A549 treated with RU486 at 1 μM for 4 hours (cell line): ENCODE measurements around the gene GPER1. TPM values are rescaled to one million over a fixed set of nuclear protein-coding genes. Genes with fewer than 3 reads are reported as not detected.

Experiments used
- total RNA-seq: library from RNA; stranded (reverse); fragments of 200-300 nt; extraction: Qiagen RNA extraction; gene quantifications from 5 replicates; pipeline ENCODE4 v1.2.3, GENCODE V29; 2022; ENCODE audit warnings: low read depth

GPER1 gene
- 0.53 to 1.1 TPM (median 0.82 TPM) in 5 replicates for total RNA-seq

GRCh38 chr7:1087952-1088920, at the start of gene GPER1:
Gene GPER1, plus strand, starts transcription at chr7:1088113. Its CDS starts 3,616 bp downstream, at chr7:1091729.

GRCh38 chr7:1044189-1045068, 43.5 kb upstream of the GPER1 start, which contains the start of gene GPR146:
Gene GPR146, plus strand, starts transcription at chr7:1044546. Its CDS starts 12,970 bp downstream, at chr7:1057516.

Other genes starting within 250 kb of the GPER1 start
- gene GET4, start 211.6 kb upstream of the GPER1 start, total RNA-seq = 40.4 to 61.8 TPM (median 58.8 TPM) in 5 replicates
- 4.0 to 5.0 TPM (median 4.8 TPM) in 5 replicates for gene ADAP1, start 133.4 kb upstream of the GPER1 start, total RNA-seq
- gene COX19, start 112.6 kb upstream of the GPER1 start, total RNA-seq = 5.6 to 6.0 TPM (median 5.8 TPM) in 5 replicates
- 0.16 TPM in 1 of 5 replicates, not detected in the others for gene CYP2W1, start 104.9 kb upstream of the GPER1 start, total RNA-seq
- 1.7 to 2.8 TPM (median 1.9 TPM) in 5 replicates for gene GPR146, start 43.6 kb upstream of the GPER1 start, total RNA-seq
- 49.7 to 60.5 TPM (median 58.4 TPM) in 5 replicates for gene ZFAND2A, start 72.1 kb downstream of the GPER1 start, total RNA-seq
- 0.06 to 0.09 TPM (median 0.08 TPM) in 4 of 5 replicates, not detected in the other for gene UNCX, start 144.8 kb downstream of the GPER1 start, total RNA-seq